Esophagus squamous epithelium (tissue), 5 donors: ENCODE data around the gene CHIT1. TPM values are rescaled to one million over a fixed set of nuclear protein-coding genes. Genes with fewer than 3 reads are reported as not detected.

Source experiments
- DNase-seq: peaks from one replicate; lab custom pipeline; 2025; lab: John Stamatoyannopoulos, UW
- H3K27ac ChIP-seq, 4 donors: fragments of 200-600 bp; sonication (generic); one replicate each; pipeline ENCODE4 v1.5.1; 2016 to 2019; ENCODE audit warnings: mild to moderate bottlenecking in 1 of 4
- H3K27me3 ChIP-seq, 4 donors: fragments of 200-600 bp; sonication (generic); 1 replicate in 3 of 4; 2 replicates in 1 of 4; pipeline versions ENCODE4 v1.5.1 to v1.6.0; 2017 to 2021; ENCODE audit warnings: antibody characterized with exemption in 1 of 4
- H3K36me3 ChIP-seq, 3 donors: fragments of 200-600 bp; sonication (generic); one replicate each; pipeline ENCODE4 v1.5.1; 2016 to 2019
- H3K4me1 ChIP-seq, 3 donors: fragments of 200-600 bp; sonication (generic); one replicate each; pipeline ENCODE4 v1.5.1; 2017 to 2019
- H3K4me3 ChIP-seq, 4 donors: fragments of 200-600 bp; sonication (generic); 1 replicate in 3 of 4; 2 replicates in 1 of 4; pipeline ENCODE4 v1.5.1; 2016 to 2019; ENCODE audit warnings: mild to moderate bottlenecking in 2 of 4, moderate library complexity in 1 of 4
- H3K9me3 ChIP-seq, 3 donors: fragments of 200-600 bp; sonication (generic); one replicate each; pipeline ENCODE4 v1.5.1; 2016 to 2019
- POLR2A ChIP-seq, 4 donors: fragments of 450-650 bp; IDR thresholded peaks; one replicate each; pipeline ENCODE4 v1.6.1; 2017; ENCODE audit warnings: antibody characterized with exemption in 4 of 4, mild to moderate bottlenecking in 4 of 4, moderate library complexity in 3 of 4
- WGBS, 2 donors: methylation state at CpG; one replicate each; pipeline ENCODE4 v1.1.5; 2018; 5-methylcytosine and 5-hydroxymethylcytosine counted together
- intact Hi-C: fragments of 100-400 bp; cut with DNase I; formaldehyde crosslinking; loops from one replicate; pipeline ENCODE4 v1.15.0; 2022
- total RNA-seq, 4 donors: library from RNA; depleted of rRNA; stranded (reverse); fragments of >200 nt; gene quantifications; one replicate each; pipeline ENCODE4 v1.1.0, GENCODE V29; 2016
- TF ChIP-seq, protein P1 (sequence below), 6 experiments: fragments of 450-650 bp in 4 of 6; fragments of 200-600 bp in 2 of 6; sonication (generic) in 2 of 6; IDR thresholded peaks; one replicate each; pipeline ENCODE4 v1.5.1; 2016 to 2019; ENCODE audit warnings: antibody characterized with exemption in 6 of 6, mild to moderate bottlenecking in 4 of 6, moderate library complexity in 4 of 6
- donor health status: DM: yes; HTN: yes; CAD: no.

Gene CHIT1
- total RNA-seq, 4 donors from 2014 or later, result 1.00 TPM; not detected in 3

DNA sequence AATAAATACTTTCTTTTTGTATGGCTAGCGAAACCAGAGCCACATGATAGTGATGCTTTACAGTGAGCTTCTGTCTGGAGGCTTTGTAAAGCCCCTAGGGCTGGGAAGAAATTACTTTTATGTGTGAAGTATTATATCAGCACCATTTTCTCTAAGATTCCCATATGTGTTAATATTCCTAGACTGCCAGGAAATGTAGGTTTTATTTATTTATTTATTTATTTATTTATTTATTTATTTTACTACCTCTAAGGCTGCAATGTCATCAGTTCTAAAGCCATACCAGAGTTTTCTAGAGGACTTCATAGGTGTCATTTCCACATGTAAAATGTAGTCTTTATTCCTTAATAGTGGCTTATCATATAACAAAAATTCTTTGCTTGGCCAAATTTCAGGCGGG is 38.5 kb downstream of the CHIT1 start:
- H3K4me1 ChIP-seq, result peaks cover 11 to 24% (median 23%) of the 10 kb centered on the region in 3 donors
- no peak for TF ChIP-seq POLR2A (IDR thresholded peaks at IDR 0.05)
- TF ChIP-seq, protein P1, sequence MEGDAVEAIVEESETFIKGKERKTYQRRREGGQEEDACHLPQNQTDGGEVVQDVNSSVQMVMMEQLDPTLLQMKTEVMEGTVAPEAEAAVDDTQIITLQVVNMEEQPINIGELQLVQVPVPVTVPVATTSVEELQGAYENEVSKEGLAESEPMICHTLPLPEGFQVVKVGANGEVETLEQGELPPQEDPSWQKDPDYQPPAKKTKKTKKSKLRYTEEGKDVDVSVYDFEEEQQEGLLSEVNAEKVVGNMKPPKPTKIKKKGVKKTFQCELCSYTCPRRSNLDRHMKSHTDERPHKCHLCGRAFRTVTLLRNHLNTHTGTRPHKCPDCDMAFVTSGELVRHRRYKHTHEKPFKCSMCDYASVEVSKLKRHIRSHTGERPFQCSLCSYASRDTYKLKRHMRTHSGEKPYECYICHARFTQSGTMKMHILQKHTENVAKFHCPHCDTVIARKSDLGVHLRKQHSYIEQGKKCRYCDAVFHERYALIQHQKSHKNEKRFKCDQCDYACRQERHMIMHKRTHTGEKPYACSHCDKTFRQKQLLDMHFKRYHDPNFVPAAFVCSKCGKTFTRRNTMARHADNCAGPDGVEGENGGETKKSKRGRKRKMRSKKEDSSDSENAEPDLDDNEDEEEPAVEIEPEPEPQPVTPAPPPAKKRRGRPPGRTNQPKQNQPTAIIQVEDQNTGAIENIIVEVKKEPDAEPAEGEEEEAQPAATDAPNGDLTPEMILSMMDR (IDR thresholded peaks at IDR 0.05), result no peak
- H3K27me3 ChIP-seq, result no peaks in the 10 kb centered on the region
- 92 to 94% methylated on average over 2 of the region's 2 CpGs for WGBS, 2 donors
- H3K36me3 ChIP-seq, result no peaks in the 10 kb centered on the region
- no peak overlapping the region for H3K4me3 ChIP-seq
- no peak for DNase-seq
- H3K27ac ChIP-seq, result no peak overlapping the region
- H3K9me3 ChIP-seq, result no peaks in the 10 kb centered on the region
- intact Hi-C loops, result no loop called here

DNA sequence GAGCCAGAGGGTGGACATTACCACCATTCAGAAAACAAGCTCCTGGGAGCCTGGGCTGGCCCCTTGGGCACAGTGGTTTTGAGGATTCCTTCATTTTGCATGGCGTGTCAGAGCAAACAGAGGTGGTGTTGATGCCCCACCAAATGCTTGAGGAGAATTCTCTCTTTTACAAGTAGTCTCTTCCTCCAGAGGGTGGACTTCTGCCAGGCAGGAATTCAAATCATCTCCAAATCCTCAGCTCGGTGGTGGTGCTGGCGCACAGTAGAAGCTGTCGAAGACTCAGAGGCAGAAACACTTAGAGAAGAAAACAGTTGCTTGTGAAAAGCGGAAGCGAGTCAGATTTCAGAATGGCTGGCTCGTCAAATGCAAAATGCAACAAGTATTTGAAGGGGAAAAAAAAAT is 39.5 kb downstream of the CHIT1 start:
- intact Hi-C loops, result no loop called here
- Histone ChIP-seq H3K4me1 (peaks cover 20 to 33% (median 27%) of the 10 kb centered on the region in 3 donors), H3K4me3 (no peak overlapping the region), H3K27ac (no peak overlapping the region), H3K9me3 (no peaks in the 10 kb centered on the region), H3K36me3 (no peaks in the 10 kb centered on the region), H3K27me3 (no peaks in the 10 kb centered on the region)
- TF ChIP-seq, protein P1 (IDR thresholded peaks at IDR 0.05), result no peak
- no peak for TF ChIP-seq POLR2A (IDR thresholded peaks at IDR 0.05)
- DNase-seq, result no peak
- WGBS, 2 donors, result 63 to 78% methylated on average over 7 of the region's 7 CpGs

GRCh38 chr1:203188686-203189232 is 40.7 kb downstream of the CHIT1 start:
- no peak for DNase-seq
- Histone ChIP-seq H3K27me3 (no peaks in the 10 kb centered on the region), H3K9me3 (no peaks in the 10 kb centered on the region), H3K4me1 (peaks cover 25 to 40% (median 27%) of the 10 kb centered on the region in 3 donors), H3K27ac (no peak overlapping the region), H3K36me3 (no peaks in the 10 kb centered on the region), H3K4me3 (no peak overlapping the region)
- intact Hi-C loops, result no loop called here
- no peak for TF ChIP-seq POLR2A (IDR thresholded peaks at IDR 0.05)
- TF ChIP-seq, protein P1 (IDR thresholded peaks at IDR 0.05), result no peak
- 81 to 88% methylated on average over 3 to 4 of the region's 4 CpGs for WGBS, 2 donors

DNA sequence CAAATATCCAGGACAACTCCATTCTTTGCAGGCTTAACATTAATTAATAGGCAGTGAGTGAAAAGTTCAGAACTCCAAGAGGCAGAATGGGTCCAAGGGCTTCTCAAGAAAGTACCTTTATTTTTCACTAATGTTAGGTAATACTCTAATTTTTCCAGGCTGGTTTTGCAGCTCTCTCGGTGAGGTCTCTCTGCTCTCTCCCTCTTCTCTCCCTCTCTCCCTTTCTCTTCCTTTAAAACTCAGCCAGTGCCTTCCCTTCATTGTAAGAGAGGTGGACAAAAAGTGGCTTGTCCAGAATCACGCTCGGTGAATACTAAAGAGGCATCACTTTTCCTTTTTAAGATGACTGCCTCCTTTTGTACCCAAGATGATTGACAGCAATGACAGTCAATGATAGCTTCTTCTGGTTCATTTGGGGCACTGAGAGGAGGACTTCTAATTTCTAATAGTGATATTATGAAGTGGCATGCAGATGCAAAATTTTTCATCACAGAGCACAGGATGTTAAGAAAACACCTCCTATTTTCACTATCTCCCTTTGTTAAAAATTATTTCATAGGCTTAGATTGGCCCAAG is 41.7 kb downstream of the CHIT1 start:
- Histone ChIP-seq H3K36me3 (no peaks in the 10 kb centered on the region), H3K27me3 (no peaks in the 10 kb centered on the region), H3K4me3 (no peak overlapping the region), H3K4me1 (peaks cover 25 to 40% (median 27%) of the 10 kb centered on the region in 3 donors), H3K27ac (peak overlapping the region in 2 of 4 donors; percentile 62 to 80), H3K9me3 (no peaks in the 10 kb centered on the region)
- intact Hi-C loops, result no loop called here
- no peak for DNase-seq
- no peak for TF ChIP-seq POLR2A (IDR thresholded peaks at IDR 0.05)
- TF ChIP-seq, protein P1 (IDR thresholded peaks at IDR 0.05), result no peak
- WGBS, 2 donors, result 55 to 89% methylated on average over 3 of the region's 3 CpGs

- Histone ChIP-seq H3K27me3 (no peaks in the 10 kb centered on the region), H3K36me3 (no peaks in the 10 kb centered on the region), H3K27ac (peak overlapping the region; percentile 48 to 80 (median 62)), H3K4me3 (no peak overlapping the region), H3K4me1 (peaks cover 25 to 40% (median 27%) of the 10 kb centered on the region in 3 donors), H3K9me3 (no peaks in the 10 kb centered on the region)
- no peak for DNase-seq
- intact Hi-C loops, result no loop called here
- WGBS, 2 donors, result 21 to 25% methylated on average over 7 of the region's 7 CpGs
- TF ChIP-seq, protein P1 (IDR thresholded peaks at IDR 0.05), result no peak
- TF ChIP-seq POLR2A (IDR thresholded peaks at IDR 0.05), result no peak
Measured at GRCh38 chr1:203187304-203187685, 42.2 kb downstream of the CHIT1 start.
